HG02798 (cell line): ENCODE measurements around the gene PROX1.

Source experiments
- ATAC-seq: cut with Tn5 transposase; IDR thresholded peaks from one replicate; pipeline ENCODE4 v1.9.1; 2021; ENCODE audit warnings: mild to moderate bottlenecking; ENCODE audit not compliant: unreplicated experiment, poor library complexity

PROX1 gene

GRCh38 chr1:213997038-213997771 lies 9.4 kb downstream of the PROX1 start:
- no peak for ATAC-seq

GRCh38 chr1:213997772-213998107 lies 10.0 kb downstream of the PROX1 start:
- no peak for ATAC-seq

- ATAC-seq, result no peak
Observed at GRCh38 chr1:213998785-213999184, 11.0 kb downstream of the PROX1 start.

GRCh38 chr1:213999732-214000131 lies 12.0 kb downstream of the PROX1 start:
- no peak for ATAC-seq

- no peak for ATAC-seq
Observed at GRCh38 chr1:214002060-214002459, 14.3 kb downstream of the PROX1 start.

GRCh38 chr1:214002472-214002871 lies 14.7 kb downstream of the PROX1 start:
- ATAC-seq, result no peak

GRCh38 chr1:214003233-214003632 lies 15.5 kb downstream of the PROX1 start:
- ATAC-seq, result no peak

- ATAC-seq, result no peak
Observed at GRCh38 chr1:214004014-214004413, 16.2 kb downstream of the PROX1 start.

- ATAC-seq, result no peak
Observed at GRCh38 chr1:214004795-214005194, 17.0 kb downstream of the PROX1 start.

- no peak for ATAC-seq
Observed at GRCh38 chr1:214005708-214006107, 17.9 kb downstream of the PROX1 start.

GRCh38 chr1:214006845-214007244 lies 19.1 kb downstream of the PROX1 start:
- ATAC-seq, result no peak

GRCh38 chr1:214008347-214008746 lies 20.6 kb downstream of the PROX1 start:
- ATAC-seq, result no peak

- ATAC-seq, result no peak
Observed at GRCh38 chr1:214008791-214009422, 21.1 kb downstream of the PROX1 start.

GRCh38 chr1:214009423-214010196 lies 21.8 kb downstream of the PROX1 start:
- no peak for ATAC-seq

GRCh38 chr1:214010197-214010573 lies 22.4 kb downstream of the PROX1 start:
- ATAC-seq, result no peak

GRCh38 chr1:214010717-214011116 lies 22.9 kb downstream of the PROX1 start:
- no peak for ATAC-seq

- no peak for ATAC-seq
Observed at GRCh38 chr1:214012418-214012817, 24.6 kb downstream of the PROX1 start.

- no peak for ATAC-seq
Observed at GRCh38 chr1:214013614-214014377, 26.0 kb downstream of the PROX1 start.

- ATAC-seq, result no peak
Observed at GRCh38 chr1:214014730-214015129, 27.0 kb downstream of the PROX1 start.

- ATAC-seq, result no peak
Observed at GRCh38 chr1:214017191-214017982, 29.6 kb downstream of the PROX1 start.
